Pons (tissue), 1 donor: ENCODE measurements around the gene CD86.

Experiments
- DNase-seq: peaks from one replicate; pipeline ENCODE4 v3.0.0-alpha.2; 2016; ENCODE audit warnings: low spot score

The CD86 gene

GRCh38 chr3:122060040-122060698, 5.0 kb downstream of the CD86 start:
- DNase-seq, result no peak

GRCh38 chr3:122063908-122064307, 8.7 kb downstream of the CD86 start:
- peak; percentile 56 for DNase-seq

- DNase-seq, result no peak
Observed at GRCh38 chr3:122064326-122064725, 9.2 kb downstream of the CD86 start.

GRCh38 chr3:122066331-122067213, 11.4 kb downstream of the CD86 start:
- DNase-seq, result no peak

- DNase-seq, result peak; percentile 42
Observed at GRCh38 chr3:122067214-122067550, 12.0 kb downstream of the CD86 start.

GRCh38 chr3:122067588-122068240, 12.6 kb downstream of the CD86 start:
- DNase-seq, result no peak

- peak; percentile 58 for DNase-seq
Observed at GRCh38 chr3:122074621-122075265, 19.6 kb downstream of the CD86 start.

- DNase-seq, result no peak
Observed at GRCh38 chr3:122076491-122077292, 21.5 kb downstream of the CD86 start.

GRCh38 chr3:122077293-122078234, 22.4 kb downstream of the CD86 start:
- no peak for DNase-seq

GRCh38 chr3:122078235-122078935, 23.2 kb downstream of the CD86 start:
- no peak for DNase-seq

- no peak for DNase-seq
Observed at GRCh38 chr3:122079524-122080206, 24.5 kb downstream of the CD86 start.

GRCh38 chr3:122080207-122080587, 25.0 kb downstream of the CD86 start:
- no peak for DNase-seq

- DNase-seq, result no peak
Observed at GRCh38 chr3:122081543-122082247, 26.5 kb downstream of the CD86 start.

- DNase-seq, result no peak
Observed at GRCh38 chr3:122082357-122082756, 27.2 kb downstream of the CD86 start.

GRCh38 chr3:122084799-122085198, 29.6 kb downstream of the CD86 start:
- no peak for DNase-seq

- DNase-seq, result no peak
Observed at GRCh38 chr3:122085673-122086072, 30.5 kb downstream of the CD86 start.

- DNase-seq, result peak; percentile 44
Observed at GRCh38 chr3:122088531-122088930, 33.4 kb downstream of the CD86 start.

- peak; percentile 47 for DNase-seq
Observed at GRCh38 chr3:122091602-122092295, 36.6 kb downstream of the CD86 start.
